ENCODE results near the gene STAB1. TPM values are rescaled to one million over a fixed set of nuclear protein-coding genes. Genes with fewer than 3 reads are reported as not detected.

The STAB1 gene
- total RNA-seq, 2 experiments from 2014 or later: not detected

GRCh38 chr3:52470920-52471319 is 24.2 kb upstream of the STAB1 start:
- CTCF ChIA-PET: no interaction called here

GRCh38 chr3:52471371-52472238 is 23.5 kb upstream of the STAB1 start:
- Mint-ChIP-seq H3K4me3 (no peak overlapping the region), H3K27ac (no peak overlapping the region), H3K36me3 (ENCODE audit: low read depth) (peaks cover 33% of the 10 kb centered on the region), H3K27me3 (no peaks in the 10 kb centered on the region), H3K9me3 (no peaks in the 10 kb centered on the region), H3K4me1 (no peaks in the 10 kb centered on the region)
- ChIA-PET POLR2A (no interaction called here), CTCF (interaction anchor here (0.5 to 0.9 kb wide), 3 partner anchors 23 to 81 kb away, joined by 3 read pairs; no protein-coding TSS in a partner anchor)
- DNase-seq: peak; percentile 43

More at GRCh38 chr3:52470920-52471319, 24.2 kb upstream of the STAB1 start:
- no peak overlapping the region for H3K4me3 Mint-ChIP-seq
- no peak for DNase-seq
- H3K4me1 Mint-ChIP-seq: no peaks in the 10 kb centered on the region
- no peaks in the 10 kb centered on the region for H3K27me3 Mint-ChIP-seq
- H3K9me3 Mint-ChIP-seq: no peaks in the 10 kb centered on the region
- peaks cover 30% of the 10 kb centered on the region for H3K36me3 Mint-ChIP-seq (ENCODE audit: low read depth)
- H3K27ac Mint-ChIP-seq: no peak overlapping the region
- POLR2A ChIA-PET: no interaction called here

- no peaks in the 10 kb centered on the region for H3K4me1 Mint-ChIP-seq
- peaks cover 35% of the 10 kb centered on the region for H3K36me3 Mint-ChIP-seq (ENCODE audit: low read depth)
- no peaks in the 10 kb centered on the region for H3K27me3 Mint-ChIP-seq
- H3K27ac Mint-ChIP-seq: no peak overlapping the region
- DNase-seq: no peak
- POLR2A ChIA-PET: no interaction called here
- H3K9me3 Mint-ChIP-seq: no peaks in the 10 kb centered on the region
- CTCF ChIA-PET: interaction anchor here (0.5 to 0.9 kb wide), 3 partner anchors 24 to 81 kb away, joined by 3 read pairs; no protein-coding TSS in a partner anchor
- H3K4me3 Mint-ChIP-seq: no peak overlapping the region
Measured at GRCh38 chr3:52472239-52473000, 22.7 kb upstream of the STAB1 start.

GRCh38 chr3:52473026-52473425 is 22.1 kb upstream of the STAB1 start:
- Mint-ChIP-seq H3K36me3 (ENCODE audit: low read depth) (peaks cover 37% of the 10 kb centered on the region), H3K27me3 (no peaks in the 10 kb centered on the region), H3K9me3 (no peaks in the 10 kb centered on the region), H3K4me1 (no peaks in the 10 kb centered on the region), H3K4me3 (no peak overlapping the region), H3K27ac (no peak overlapping the region)
- DNase-seq: no peak
- ChIA-PET POLR2A (no interaction called here), CTCF (no interaction called here)

GRCh38 chr3:52477076-52477795 is 17.9 kb upstream of the STAB1 start:
- Mint-ChIP-seq H3K27ac (no peak overlapping the region), H3K36me3 (ENCODE audit: low read depth) (peaks cover 59% of the 10 kb centered on the region), H3K27me3 (no peaks in the 10 kb centered on the region), H3K4me3 (no peak overlapping the region), H3K9me3 (no peaks in the 10 kb centered on the region), H3K4me1 (no peaks in the 10 kb centered on the region)
- POLR2A ChIA-PET: no interaction called here
- CTCF ChIA-PET: no interaction called here
- DNase-seq: no peak

GRCh38 chr3:52477796-52478095 is 17.4 kb upstream of the STAB1 start:
- ChIA-PET CTCF (no interaction called here), POLR2A (no interaction called here)
- Mint-ChIP-seq H3K4me1 (no peaks in the 10 kb centered on the region), H3K4me3 (no peak overlapping the region), H3K27me3 (no peaks in the 10 kb centered on the region), H3K27ac (no peak overlapping the region), H3K9me3 (no peaks in the 10 kb centered on the region), H3K36me3 (ENCODE audit: low read depth) (peaks cover 58% of the 10 kb centered on the region)
- no peak for DNase-seq

GRCh38 chr3:52479037-52479876 is 15.9 kb upstream of the STAB1 start:
- Mint-ChIP-seq H3K36me3 (ENCODE audit: low read depth) (peaks cover 46% of the 10 kb centered on the region), H3K4me1 (no peaks in the 10 kb centered on the region), H3K4me3 (no peak overlapping the region), H3K27ac (no peak overlapping the region), H3K9me3 (no peaks in the 10 kb centered on the region), H3K27me3 (no peaks in the 10 kb centered on the region)
- POLR2A ChIA-PET: no interaction called here
- no peak for DNase-seq
- CTCF ChIA-PET: no interaction called here

GRCh38 chr3:52479877-52480575 is 15.1 kb upstream of the STAB1 start:
- Mint-ChIP-seq H3K4me1 (no peaks in the 10 kb centered on the region), H3K36me3 (ENCODE audit: low read depth) (peaks cover 41% of the 10 kb centered on the region), H3K4me3 (no peak overlapping the region), H3K27me3 (no peaks in the 10 kb centered on the region), H3K27ac (no peak overlapping the region), H3K9me3 (no peaks in the 10 kb centered on the region)
- CTCF ChIA-PET: no interaction called here
- POLR2A ChIA-PET: no interaction called here
- no peak for DNase-seq

GRCh38 chr3:52480768-52481715 is 14.1 kb upstream of the STAB1 start:
- ChIA-PET CTCF (interaction anchor here (1.0 kb wide), 1 partner anchor 24 kb away, joined by 3 read pairs; no protein-coding TSS in a partner anchor), POLR2A (no interaction called here)
- Mint-ChIP-seq H3K9me3 (no peaks in the 10 kb centered on the region), H3K4me1 (no peaks in the 10 kb centered on the region), H3K27ac (no peak overlapping the region), H3K4me3 (no peak overlapping the region), H3K27me3 (no peaks in the 10 kb centered on the region), H3K36me3 (ENCODE audit: low read depth) (peaks cover 43% of the 10 kb centered on the region)
- DNase-seq: no peak

- Mint-ChIP-seq H3K36me3 (ENCODE audit: low read depth) (peaks cover 39% of the 10 kb centered on the region), H3K4me3 (no peak overlapping the region), H3K4me1 (no peaks in the 10 kb centered on the region), H3K9me3 (no peaks in the 10 kb centered on the region), H3K27ac (no peak overlapping the region), H3K27me3 (no peaks in the 10 kb centered on the region)
- no peak for DNase-seq
- CTCF ChIA-PET: interaction anchor here (1.0 kb wide), 1 partner anchor 25 kb away, joined by 3 read pairs; no protein-coding TSS in a partner anchor
- POLR2A ChIA-PET: no interaction called here
Measured at GRCh38 chr3:52481819-52482521, 13.2 kb upstream of the STAB1 start.

- no peak for DNase-seq
- CTCF ChIA-PET: no interaction called here
- POLR2A ChIA-PET: no interaction called here
- no peaks in the 10 kb centered on the region for H3K9me3 Mint-ChIP-seq
- no peaks in the 10 kb centered on the region for H3K27me3 Mint-ChIP-seq
- no peak overlapping the region for H3K4me3 Mint-ChIP-seq
- no peaks in the 10 kb centered on the region for H3K4me1 Mint-ChIP-seq
- H3K36me3 Mint-ChIP-seq (ENCODE audit: low read depth): peaks cover 36% of the 10 kb centered on the region
- no peak overlapping the region for H3K27ac Mint-ChIP-seq
Measured at GRCh38 chr3:52483081-52483480, 12.1 kb upstream of the STAB1 start.

Measured in activated CD4-positive, alpha-beta memory T cell treated with anti-CD3 and anti-CD28 coated beads, Interleukin-2, amount 10 ng/mL, durations not matched to agents 7 days and 5 days (primary cell).